Fibroblast of the aortic adventitia (primary cell): ENCODE data around the gene CLNS1A. TPM values are rescaled to one million over a fixed set of nuclear protein-coding genes. Genes with fewer than 3 reads are reported as not detected.
A peak's percentile ranks its signal among the peaks of the same experiment; 100 is the strongest.

ENCODE experiments used
- DNase-seq: peaks from one replicate; pipeline ENCODE4 v3.0.0-alpha.2; 2010; ENCODE audit warnings: low read depth
- H3K4me3 ChIP-seq: 2 replicates; pipeline ENCODE4 v1.5.1; 2011; ENCODE audit warnings: low read depth, mild to moderate bottlenecking, control low read depth, low read length, moderate library complexity
- total RNA-seq: library from RNA; depleted of rRNA; stranded (reverse); fragments of >200 nt; gene quantifications from 2 replicates; pipeline ENCODE4 v1.2.3, GENCODE V29; 2012; ENCODE audit warnings: low replicate concordance
- TF ChIP-seq, protein P1 (sequence below): IDR thresholded peaks from 2 replicates; pipeline ENCODE4 v1.5.1; 2011; ENCODE audit warnings: mild to moderate bottlenecking, low read length, control low read depth, inconsistent platforms; ENCODE audit not compliant: insufficient read depth

Gene CLNS1A
- total RNA-seq, 1 donor, result 116 TPM

DNA sequence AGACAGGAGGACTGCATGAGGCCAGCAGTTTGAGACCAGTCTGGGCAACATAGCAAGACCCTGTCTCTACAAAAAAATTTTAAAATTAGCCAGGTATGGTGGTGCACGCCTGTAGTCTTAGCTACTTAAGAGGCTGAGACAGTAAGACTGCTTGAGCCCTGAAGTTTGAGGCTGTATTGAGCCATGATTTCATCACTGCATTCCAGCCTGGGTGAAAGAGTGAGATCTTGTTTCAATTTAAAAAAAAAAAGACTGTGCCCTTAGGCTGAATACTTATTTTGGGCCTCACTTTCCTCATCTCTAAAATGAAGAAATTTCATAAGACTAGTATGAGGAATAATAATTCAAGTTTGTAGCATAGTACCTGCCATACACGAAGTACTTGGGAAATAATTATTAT lies 41.0 kb downstream of the CLNS1A start:
- H3K4me3 ChIP-seq, result no peak overlapping the region
- TF ChIP-seq, protein P1, sequence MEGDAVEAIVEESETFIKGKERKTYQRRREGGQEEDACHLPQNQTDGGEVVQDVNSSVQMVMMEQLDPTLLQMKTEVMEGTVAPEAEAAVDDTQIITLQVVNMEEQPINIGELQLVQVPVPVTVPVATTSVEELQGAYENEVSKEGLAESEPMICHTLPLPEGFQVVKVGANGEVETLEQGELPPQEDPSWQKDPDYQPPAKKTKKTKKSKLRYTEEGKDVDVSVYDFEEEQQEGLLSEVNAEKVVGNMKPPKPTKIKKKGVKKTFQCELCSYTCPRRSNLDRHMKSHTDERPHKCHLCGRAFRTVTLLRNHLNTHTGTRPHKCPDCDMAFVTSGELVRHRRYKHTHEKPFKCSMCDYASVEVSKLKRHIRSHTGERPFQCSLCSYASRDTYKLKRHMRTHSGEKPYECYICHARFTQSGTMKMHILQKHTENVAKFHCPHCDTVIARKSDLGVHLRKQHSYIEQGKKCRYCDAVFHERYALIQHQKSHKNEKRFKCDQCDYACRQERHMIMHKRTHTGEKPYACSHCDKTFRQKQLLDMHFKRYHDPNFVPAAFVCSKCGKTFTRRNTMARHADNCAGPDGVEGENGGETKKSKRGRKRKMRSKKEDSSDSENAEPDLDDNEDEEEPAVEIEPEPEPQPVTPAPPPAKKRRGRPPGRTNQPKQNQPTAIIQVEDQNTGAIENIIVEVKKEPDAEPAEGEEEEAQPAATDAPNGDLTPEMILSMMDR, result no peak
- peak; percentile 80 for DNase-seq

DNA sequence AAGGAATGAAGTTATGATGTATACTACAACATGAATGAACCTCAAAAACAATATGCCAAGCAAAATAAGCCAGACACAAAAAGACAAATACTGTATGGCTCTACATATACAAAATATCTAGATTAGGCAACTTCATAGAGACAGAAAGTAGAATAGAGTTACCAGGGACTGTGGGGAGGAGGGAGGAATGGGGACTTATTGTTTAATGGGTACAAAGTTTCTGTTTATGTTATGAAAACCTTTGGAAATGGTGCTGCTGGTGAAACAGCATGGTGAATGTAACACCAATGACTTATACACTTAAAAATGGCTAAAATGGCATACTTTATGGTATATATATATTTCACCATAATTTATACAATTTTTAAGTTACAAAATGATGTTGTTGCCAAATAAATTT lies 43.7 kb downstream of the CLNS1A start:
- no peak overlapping the region for H3K4me3 ChIP-seq
- TF ChIP-seq, protein P1, result no peak
- DNase-seq, result no peak

DNA sequence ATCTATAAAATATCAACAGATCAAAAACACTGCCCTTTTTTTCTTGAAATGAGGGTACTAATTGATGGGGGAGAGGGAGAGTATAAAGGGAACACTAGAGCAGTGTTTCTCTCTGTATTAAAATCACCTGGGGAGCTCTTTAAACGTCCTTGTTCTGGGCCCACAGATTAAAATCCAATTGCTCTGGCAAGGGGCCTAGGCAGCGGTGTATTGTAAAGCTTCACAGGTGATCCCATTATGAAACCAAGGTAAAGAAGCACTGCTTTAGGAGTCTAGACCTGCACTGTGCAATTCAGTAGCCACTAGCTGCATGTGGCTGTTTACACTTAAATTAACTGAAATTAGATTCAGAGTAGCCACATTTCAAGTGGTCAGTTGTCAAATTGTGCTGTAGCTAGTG lies 44.9 kb downstream of the CLNS1A start:
- H3K4me3 ChIP-seq, result no peak overlapping the region
- TF ChIP-seq, protein P1, result no peak
- no peak for DNase-seq

DNA sequence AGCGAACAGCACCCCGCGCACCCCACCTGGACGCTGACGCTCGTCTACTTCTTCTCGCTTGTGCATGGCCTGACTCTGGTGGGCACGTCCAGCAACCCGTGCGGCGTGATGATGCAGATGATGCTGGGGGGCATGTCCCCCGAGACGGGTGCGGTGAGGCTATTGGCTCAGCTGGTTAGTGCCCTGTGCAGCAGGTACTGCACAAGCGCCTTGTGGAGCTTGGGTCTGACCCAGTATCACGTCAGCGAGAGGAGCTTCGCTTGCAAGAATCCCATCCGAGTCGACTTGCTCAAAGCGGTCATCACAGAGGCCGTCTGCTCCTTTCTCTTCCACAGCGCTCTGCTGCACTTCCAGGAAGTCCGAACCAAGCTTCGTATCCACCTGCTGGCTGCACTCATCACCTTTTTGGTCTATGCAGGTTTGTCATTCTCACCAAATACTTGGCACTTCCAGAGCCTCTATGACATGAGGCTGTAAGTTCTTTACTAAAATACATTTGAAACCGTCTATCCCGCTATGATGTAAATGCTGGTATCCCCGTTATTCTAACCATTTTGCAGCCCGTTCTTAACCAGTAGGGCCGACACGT lies 47.3 kb downstream of the CLNS1A start:
- DNase-seq, result peak; percentile 45
- peak overlapping the region; percentile 76 for H3K4me3 ChIP-seq
- TF ChIP-seq, protein P1, result no peak

DNA sequence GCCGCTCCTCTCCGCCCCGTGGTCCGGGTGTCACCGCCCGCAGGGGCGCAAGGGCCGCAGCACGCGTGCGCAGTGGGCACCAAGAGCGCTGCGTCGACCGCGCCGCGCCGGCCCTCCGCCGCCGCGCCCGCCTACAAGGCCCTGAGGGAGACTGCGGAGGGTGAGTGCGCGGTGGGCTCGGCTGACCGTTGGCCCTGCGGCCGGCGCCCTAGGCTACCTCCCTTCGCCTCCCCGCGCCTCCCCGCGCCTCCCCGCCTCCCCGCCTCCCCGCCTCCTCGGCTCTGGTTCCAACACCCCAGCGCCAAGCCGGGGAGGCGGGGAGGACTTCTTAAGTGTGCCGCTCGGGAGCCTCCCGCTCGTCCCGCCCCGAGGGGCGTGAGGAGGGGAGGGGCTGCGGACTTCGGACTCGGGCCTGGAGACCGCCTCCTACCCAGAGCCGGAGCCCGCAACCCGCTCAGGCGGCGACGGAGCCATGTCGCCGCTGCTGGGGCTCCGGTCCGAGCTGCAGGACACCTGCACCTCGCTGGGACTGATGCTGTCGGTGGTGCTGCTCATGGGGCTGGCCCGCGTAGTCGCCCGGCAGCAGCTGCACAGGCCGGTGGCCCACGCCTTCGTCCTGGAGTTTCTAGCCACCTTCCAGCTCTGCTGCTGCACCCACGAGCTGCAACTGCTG lies 47.9 kb downstream of the CLNS1A start, which contains the start of gene AQP11:
TSS of gene AQP11 (plus strand) at position 433 of the 673 bp plus-strand sequence. CDS start at position 473, 40 bp downstream.
- peak within 1 kb of the TSS; percentile 76 for H3K4me3 ChIP-seq
- TF ChIP-seq, protein P1, result no peak
- peak; percentile 75 for DNase-seq

DNA sequence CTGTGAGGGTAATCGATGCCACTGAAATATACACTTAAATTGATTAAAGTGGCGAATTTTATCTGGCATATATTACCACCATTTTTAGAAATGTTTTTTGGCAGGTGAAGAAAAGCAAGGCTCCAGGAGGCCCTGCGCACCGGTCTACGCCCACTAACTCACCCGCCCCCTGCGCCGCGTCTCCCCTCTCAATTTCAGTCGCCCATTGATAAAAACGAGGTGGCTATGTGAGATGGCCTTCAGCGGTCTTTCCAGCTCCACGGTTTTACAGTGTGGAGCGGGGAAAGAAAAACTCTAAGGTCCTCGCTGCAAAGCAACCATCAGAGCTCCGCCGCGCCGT lies 48.4 kb downstream of the CLNS1A start:
- H3K4me3 ChIP-seq, result peak overlapping the region; percentile 76
- DNase-seq, result no peak
- TF ChIP-seq, protein P1, result no peak
